Measurements from ENCODE around the gene ZMYND12.

DNA sequence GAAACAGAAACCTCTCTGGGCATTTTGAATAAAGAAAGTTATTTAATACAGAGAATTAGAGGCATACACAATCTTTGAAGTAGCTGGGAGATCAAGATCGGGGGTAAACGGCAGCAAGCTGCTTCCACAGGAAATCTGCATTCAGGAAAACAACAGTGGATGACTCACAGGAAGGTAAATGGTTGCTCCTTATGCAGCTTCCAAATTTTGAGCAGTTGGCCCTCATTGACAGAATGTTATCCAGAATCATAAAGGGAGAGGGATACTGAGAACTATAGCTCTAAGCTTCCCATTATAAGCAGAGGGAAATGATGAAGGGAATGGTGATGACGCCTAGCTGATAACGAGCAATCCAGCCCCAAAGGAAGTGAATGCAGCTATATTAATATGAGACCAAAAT is 28.6 kb downstream of the ZMYND12 start:
- TF ChIP-seq CTCF (conservative IDR thresholded peaks at IDR 0.05; ENCODE audit: low read length), result no peak
- TF ChIP-seq EZH2phosphoT487 (IDR thresholded peaks at IDR 0.05; ENCODE audit: borderline replicate concordance), result no peak

All from Loucy (cell line).